Heart left ventricle (tissue), 13 donors: ENCODE data around the gene MYH3.

ENCODE experiments used
- CTCF ChIP-seq, 12 donors: fragments of 200-600 bp; sonication (generic) in 4 of 12; IDR thresholded peaks; one replicate each; pipeline versions ENCODE4 v1.5.0 to v1.8.0; 2018 to 2022; ENCODE audit warnings: antibody characterized with exemption in 12 of 12, mild to moderate bottlenecking in 5 of 12
- POLR2A ChIP-seq, 2 donors: fragments of 450-650 bp; IDR thresholded peaks; one replicate each; pipeline ENCODE4 v1.6.1; 2017; ENCODE audit warnings: antibody characterized with exemption in 2 of 2, mild to moderate bottlenecking in 2 of 2, moderate library complexity in 2 of 2
- donor health status: ischemic (EF 13 %, LVEDD 7.1; RV severe dilation, severe dysfunction).
- donor health status: DM: no; HTN: yes; CAD: no.
- donor health status: DM: no; HTN: no; CAD: no.
- donor health status: ischemic (EF 25% LVEDD 6.9; RV normal size, moderate dysfunction).
- donor health status: ischemic (EF 25% LVEDD 5.7; RV mildly dilated, moderate dysfunction).
- donor health status: ischemic (EF 35%, LVEDD 5.7; RV mildly dilated, moderate dysfunction).
- donor health status: nonischemic (EF 11% LVEDD 7.7; RV severe dilation, severe dysfunction).
- donor health status: DM: yes; HTN: yes; CAD: no.
- donor health status: PGD.
- donor health status: ischemic (EF 29% LVEDD 5.4; RV normal size, mild dysfunction).
- donor health status: nonischemic (EF 23%, LVEDD 6.1; RV moderate dilation, normal function).

GRCh38 chr17:10640475-10640874 is 16.6 kb downstream of the MYH3 start:
- TF ChIP-seq CTCF (IDR thresholded peaks at IDR 0.05) (no peak), POLR2A (IDR thresholded peaks at IDR 0.05) (no peak)
